Esophagus (tissue), 2 donors: Measurements from ENCODE around the gene FAM114A1. TPM values are rescaled to one million over a fixed set of nuclear protein-coding genes. Genes with fewer than 3 reads are reported as not detected.

Experiments used
- H3K27ac ChIP-seq, 2 donors: one replicate each; pipeline ENCODE4 v1.5.1; 2013; ENCODE audit warnings: low read depth in 2 of 2, mild to moderate bottlenecking in 2 of 2, inconsistent platforms in 1 of 2, low read length in 1 of 2, moderate library complexity in 1 of 2
- H3K27me3 ChIP-seq, 2 donors: one replicate each; pipeline ENCODE4 v1.6.1; 2013; ENCODE audit warnings: low read length in 2 of 2, control low read depth in 1 of 2, mild to moderate bottlenecking in 1 of 2; ENCODE audit not compliant: insufficient read depth in 2 of 2, control insufficient read depth in 1 of 2
- H3K36me3 ChIP-seq, 2 donors: one replicate each; pipeline ENCODE4 v1.6.1; 2013; ENCODE audit warnings: low read length in 1 of 2; ENCODE audit not compliant: control insufficient read depth in 2 of 2, insufficient read depth in 2 of 2
- H3K4me1 ChIP-seq, 2 donors: one replicate each; pipeline ENCODE4 v1.6.1; 2013; ENCODE audit warnings: low read length in 1 of 2; ENCODE audit not compliant: control insufficient read depth in 2 of 2, insufficient read depth in 2 of 2
- H3K4me3 ChIP-seq, 2 donors: one replicate each; pipeline ENCODE4 v1.5.1; 2013; ENCODE audit warnings: low read length in 2 of 2, mild to moderate bottlenecking in 2 of 2, low read depth in 1 of 2, moderate library complexity in 1 of 2
- H3K9me3 ChIP-seq, 2 donors: one replicate each; pipeline ENCODE4 v1.6.1; 2013; ENCODE audit warnings: mild to moderate bottlenecking in 2 of 2, low read depth in 1 of 2, low read length in 1 of 2, moderate library complexity in 1 of 2; ENCODE audit not compliant: control insufficient read depth in 2 of 2, insufficient read depth in 1 of 2
- WGBS, 2 donors: extraction: QIAGEN DNeasy Blood & Tissue Kit; methylation state at CpG; one replicate each; pipeline ENCODE4 v1.1.7; 2013; 5-methylcytosine and 5-hydroxymethylcytosine counted together
- polyA plus RNA-seq, 2 donors: library from polyadenylated mRNA; stranded (reverse); fragments of 200-250 nt; gene quantifications; one replicate each; pipeline ENCODE4 v1.2.3, GENCODE V29; 2013
- donor health status: healthy with polysubstance abuse.
- donor health status: Bipolar disorder and iron deficiency.

Gene FAM114A1
- 10 to 100 TPM; 13.5 to 21.4 TPM for polyA plus RNA-seq

DNA sequence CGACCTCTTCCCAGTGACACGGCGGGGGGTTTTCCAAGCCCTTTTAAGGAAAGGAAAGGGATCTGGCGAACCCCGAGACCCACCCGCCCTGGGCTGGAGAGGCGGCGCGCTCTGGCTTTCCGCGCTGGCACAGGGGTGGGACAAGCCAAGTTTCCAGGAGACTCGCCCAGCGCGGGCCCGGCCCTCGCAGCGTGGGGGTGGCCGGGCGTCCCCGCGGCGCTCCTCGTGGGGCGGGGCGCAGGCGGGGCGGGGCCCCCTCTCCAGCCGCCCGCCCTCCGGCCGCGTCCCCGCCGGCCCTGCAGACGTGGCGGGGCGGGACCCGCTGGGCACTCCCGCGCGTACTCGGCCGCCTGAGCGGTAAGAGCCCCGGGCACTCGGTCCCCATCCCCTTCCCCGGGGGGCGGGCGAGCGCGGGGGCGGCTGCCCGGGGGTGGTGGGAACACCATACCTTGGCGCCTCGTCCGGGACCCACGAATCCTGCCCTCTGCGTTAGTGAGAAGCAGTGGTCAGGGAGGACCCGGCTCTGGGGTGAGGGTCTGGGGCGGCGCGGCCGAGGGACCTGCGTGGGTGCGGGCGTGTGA lies at the start of gene FAM114A1:
FAM114A1 (plus strand) TSS at position 329 of the 581 bp plus-strand sequence. CDS start 10,273 bp downstream, outside the sequence.
- H3K36me3 ChIP-seq = peaks cover 4 to 5% of the 10 kb centered on the region in 2 donors
- peak within 1 kb of the TSS; percentile 88 to 97 for H3K27ac ChIP-seq
- WGBS, 2 donors = 1% methylated on average over 42 to 66 of the region's 66 CpGs
- no peaks in the 10 kb centered on the region for H3K9me3 ChIP-seq
- peak within 1 kb of the TSS; percentile 56 to 84 for H3K4me3 ChIP-seq
- H3K4me1 ChIP-seq = peaks cover 0 to 6% of the 10 kb centered on the region in 2 donors
- H3K27me3 ChIP-seq = no peaks in the 10 kb centered on the region

GRCh38 chr4:38818441-38818976 lies 49.1 kb upstream of the FAM114A1 start:
- 65% methylated on average over 5 of the region's 5 CpGs for WGBS, 2 donors
- Histone ChIP-seq H3K9me3 (peaks cover 3 to 4% of the 10 kb centered on the region in 2 donors), H3K4me3 (no peak overlapping the region), H3K36me3 (no peaks in the 10 kb centered on the region), H3K27ac (no peak overlapping the region), H3K27me3 (no peaks in the 10 kb centered on the region), H3K4me1 (no peaks in the 10 kb centered on the region)

- no peaks in the 10 kb centered on the region for H3K36me3 ChIP-seq
- peaks cover 3 to 4% of the 10 kb centered on the region in 2 donors for H3K9me3 ChIP-seq
- H3K27me3 ChIP-seq = no peaks in the 10 kb centered on the region
- H3K4me1 ChIP-seq = no peaks in the 10 kb centered on the region
- H3K27ac ChIP-seq = no peak overlapping the region
- 45 to 47% methylated on average over 3 of the region's 3 CpGs for WGBS, 2 donors
- H3K4me3 ChIP-seq = no peak overlapping the region
These were observed 48.0 kb upstream of the FAM114A1 start for GRCh38 chr4:38819569-38819968.

GRCh38 chr4:38820329-38821061 lies 47.1 kb upstream of the FAM114A1 start:
- Histone ChIP-seq H3K27me3 (no peaks in the 10 kb centered on the region), H3K9me3 (no peaks in the 10 kb centered on the region), H3K4me3 (no peak overlapping the region), H3K27ac (no peak overlapping the region), H3K4me1 (no peaks in the 10 kb centered on the region), H3K36me3 (no peaks in the 10 kb centered on the region)
- 76 to 91% methylated on average over 4 of the region's 4 CpGs for whole genome bisulfite sequencing, 2 donors

DNA sequence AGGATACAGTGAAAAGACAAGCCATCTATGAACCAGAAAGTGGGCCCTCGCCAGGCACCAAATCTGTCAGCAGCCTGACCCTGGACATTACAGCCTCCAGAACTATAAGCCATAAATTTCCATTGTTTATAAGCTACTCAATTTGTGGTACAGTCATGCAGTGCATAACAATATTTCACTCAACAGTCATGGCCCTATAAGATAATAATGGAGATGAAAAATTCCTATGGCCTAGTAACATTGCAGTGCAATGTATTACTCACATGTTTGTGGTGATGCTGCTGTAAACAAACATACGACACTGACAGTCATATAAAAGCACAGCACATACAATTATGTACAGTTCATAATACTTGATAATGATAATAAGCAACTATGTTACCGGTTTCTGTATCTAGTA lies 45.9 kb upstream of the FAM114A1 start:
- Histone ChIP-seq H3K9me3 (no peaks in the 10 kb centered on the region), H3K4me1 (no peaks in the 10 kb centered on the region), H3K4me3 (no peak overlapping the region), H3K27ac (no peak overlapping the region), H3K36me3 (no peaks in the 10 kb centered on the region), H3K27me3 (no peaks in the 10 kb centered on the region)
- 95 to 96% methylated on average over 3 of the region's 3 CpGs for WGBS, 2 donors

DNA sequence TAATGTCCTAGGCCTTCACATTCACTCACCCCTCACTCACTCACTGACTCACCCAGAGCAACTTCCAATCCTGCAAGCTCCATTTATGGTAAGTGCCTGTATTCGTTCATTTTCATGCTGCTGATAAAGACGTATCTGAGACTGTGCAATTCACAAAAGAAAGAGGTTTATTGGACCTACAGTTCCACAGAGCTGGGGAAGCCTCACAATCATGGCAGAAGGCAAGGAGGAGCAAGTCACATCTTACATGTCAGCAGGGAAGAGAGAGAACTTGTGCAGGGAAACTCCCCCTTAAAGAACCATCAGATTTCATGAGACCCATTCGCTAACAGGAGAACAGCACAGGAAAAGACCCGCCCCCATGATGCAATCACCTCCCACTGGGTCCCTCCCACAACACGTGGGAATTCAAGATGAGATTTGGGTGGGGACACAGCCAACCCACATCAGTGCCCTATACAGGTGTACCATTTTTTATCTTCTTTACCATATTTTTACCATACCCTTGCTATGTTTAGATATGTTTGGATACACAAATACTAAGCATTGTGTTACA lies 44.8 kb upstream of the FAM114A1 start:
- WGBS, 2 donors = 86% methylated on average over 5 of the region's 5 CpGs
- H3K27me3 ChIP-seq = no peaks in the 10 kb centered on the region
- H3K4me3 ChIP-seq = no peak overlapping the region
- no peaks in the 10 kb centered on the region for H3K9me3 ChIP-seq
- H3K36me3 ChIP-seq = no peaks in the 10 kb centered on the region
- no peak overlapping the region for H3K27ac ChIP-seq
- no peaks in the 10 kb centered on the region for H3K4me1 ChIP-seq

DNA sequence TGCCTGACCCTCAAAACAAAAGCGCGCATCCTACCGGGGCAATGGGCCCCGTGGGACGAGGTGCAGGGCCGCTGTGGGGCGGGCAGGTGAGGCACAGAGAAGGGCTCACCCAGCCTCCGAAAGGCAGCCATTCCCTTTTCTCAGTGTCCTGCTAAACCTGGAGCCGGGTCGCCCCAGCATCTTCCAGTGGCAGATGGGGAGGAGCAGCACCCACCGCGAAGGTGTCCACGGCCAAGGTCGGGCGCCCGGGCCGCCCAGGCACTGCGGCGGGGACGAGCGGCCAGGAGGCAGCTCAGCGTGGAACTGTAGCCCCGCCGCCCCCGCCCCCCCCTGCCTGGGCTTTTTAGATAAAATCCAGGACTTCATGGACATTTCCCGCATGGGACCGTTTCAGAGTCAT lies 43.8 kb upstream of the FAM114A1 start:
- H3K36me3 ChIP-seq = no peaks in the 10 kb centered on the region
- H3K4me3 ChIP-seq = no peak overlapping the region
- 95 to 96% methylated on average over 27 of the region's 27 CpGs for WGBS, 2 donors
- H3K27ac ChIP-seq = no peak overlapping the region
- no peaks in the 10 kb centered on the region for H3K4me1 ChIP-seq
- no peaks in the 10 kb centered on the region for H3K27me3 ChIP-seq
- H3K9me3 ChIP-seq = no peaks in the 10 kb centered on the region

DNA sequence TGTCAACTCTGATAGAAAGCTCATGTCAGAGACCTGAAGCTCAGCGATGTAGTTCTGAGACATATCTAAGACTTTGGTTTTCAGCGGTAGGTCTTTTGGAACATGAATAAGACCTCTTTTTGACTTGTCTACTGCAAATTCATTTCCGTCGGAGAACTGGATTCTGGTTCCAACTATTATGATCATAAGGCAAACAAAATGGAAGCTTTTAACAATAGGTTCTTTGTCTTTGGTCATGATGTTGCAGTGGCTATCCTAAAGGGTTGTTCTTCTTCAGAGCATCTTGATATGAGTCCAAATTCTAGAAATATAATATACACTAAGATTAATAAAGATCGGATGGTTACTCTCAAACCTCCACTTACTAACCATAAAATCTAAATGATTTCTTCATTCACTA lies 38.4 kb upstream of the FAM114A1 start:
- Histone ChIP-seq H3K4me3 (no peak overlapping the region), H3K36me3 (no peaks in the 10 kb centered on the region), H3K4me1 (no peaks in the 10 kb centered on the region), H3K27ac (no peak overlapping the region), H3K9me3 (no peaks in the 10 kb centered on the region), H3K27me3 (no peaks in the 10 kb centered on the region)
- WGBS, 2 donors = 88 to 90% methylated on average over 5 of the region's 5 CpGs

DNA sequence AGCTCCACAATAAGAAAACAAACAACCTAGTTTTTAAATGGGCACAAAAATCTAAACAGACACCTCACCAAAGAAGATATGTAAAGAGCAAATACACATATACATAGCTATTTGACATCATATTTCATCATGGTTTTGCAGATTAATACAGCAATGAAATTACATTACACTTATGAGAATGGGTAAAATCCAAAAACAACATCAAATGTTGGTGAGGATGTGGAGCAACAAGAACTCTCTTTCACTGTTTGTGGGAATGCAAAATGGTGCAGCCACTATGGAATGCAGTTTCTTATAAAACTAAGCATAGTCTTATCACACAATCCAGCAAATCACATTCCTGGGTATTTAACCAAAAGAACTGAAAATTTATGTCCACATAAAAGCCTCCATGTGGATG lies 36.0 kb upstream of the FAM114A1 start:
- no peaks in the 10 kb centered on the region for H3K9me3 ChIP-seq
- H3K36me3 ChIP-seq = no peaks in the 10 kb centered on the region
- no peak overlapping the region for H3K27ac ChIP-seq
- no peaks in the 10 kb centered on the region for H3K27me3 ChIP-seq
- no peaks in the 10 kb centered on the region for H3K4me1 ChIP-seq
- no peak overlapping the region for H3K4me3 ChIP-seq
